H9 (cell line): ENCODE measurements around the gene AK8. TPM values are rescaled to one million over a fixed set of nuclear protein-coding genes. Genes with fewer than 3 reads are reported as not detected.

Experiments
- DNase-seq: peaks from one replicate; pipeline ENCODE4 v3.0.0-alpha.2; 2017
- H2AFZ ChIP-seq: one replicate; pipeline ENCODE4 v1.6.1; 2013; ENCODE audit warnings: mild to moderate bottlenecking, low read length, control low read depth, moderate library complexity
- H2AK5ac ChIP-seq: 2 replicates; pipeline ENCODE4 v1.6.1; 2013; ENCODE audit warnings: low read length, control low read depth, mixed read lengths; ENCODE audit not compliant: insufficient read length
- H2BK120ac ChIP-seq: one replicate; pipeline ENCODE4 v1.6.1; 2013; ENCODE audit warnings: low read depth, mild to moderate bottlenecking, low read length, control low read depth, inconsistent platforms; ENCODE audit not compliant: poor library complexity, severe bottlenecking
- H2BK12ac ChIP-seq: 2 replicates; pipeline ENCODE4 v1.6.1; 2013; ENCODE audit warnings: low read length, control low read depth, mixed read lengths, low read depth; ENCODE audit not compliant: insufficient read length
- H2BK15ac ChIP-seq: 2 replicates; pipeline ENCODE4 v1.6.1; 2013; ENCODE audit warnings: low read depth, low read length, control low read depth
- H2BK20ac ChIP-seq: one replicate; pipeline ENCODE4 v1.6.1; 2013; ENCODE audit warnings: low read depth, mild to moderate bottlenecking, low read length, control low read depth, inconsistent platforms; ENCODE audit not compliant: poor library complexity, severe bottlenecking
- H2BK5ac ChIP-seq: 2 replicates; pipeline ENCODE4 v1.6.1; 2013; ENCODE audit warnings: low read length, control low read depth, mixed read lengths; ENCODE audit not compliant: insufficient read length
- H3K14ac ChIP-seq: 2 replicates; pipeline ENCODE4 v1.6.1; 2013; ENCODE audit warnings: low read length, control low read depth; ENCODE audit not compliant: insufficient read depth
- H3K18ac ChIP-seq: 2 replicates; pipeline ENCODE4 v1.6.1; 2013; ENCODE audit warnings: low read depth, mild to moderate bottlenecking, mixed read lengths, low read length, control low read depth; ENCODE audit not compliant: insufficient read length
- H3K23ac ChIP-seq: 2 replicates; pipeline ENCODE4 v1.6.1; 2013; ENCODE audit warnings: low read length, control low read depth, mixed read lengths, low read depth; ENCODE audit not compliant: insufficient read length
- H3K23me2 ChIP-seq: 2 replicates; pipeline ENCODE4 v1.6.1; 2013; ENCODE audit warnings: low read depth, mild to moderate bottlenecking, mixed read lengths, low read length, control low read depth; ENCODE audit not compliant: insufficient read length, poor library complexity, severe bottlenecking
- H3K27ac ChIP-seq: 2 replicates; pipeline ENCODE4 v1.5.1; 2013; ENCODE audit warnings: low read length, control low read depth, mixed read lengths, low read depth; ENCODE audit not compliant: insufficient read length
- H3K27me3 ChIP-seq: 2 replicates; pipeline ENCODE4 v1.6.1; 2013; ENCODE audit warnings: low read length, control low read depth, inconsistent platforms; ENCODE audit not compliant: insufficient read depth
- H3K4ac ChIP-seq: 2 replicates; pipeline ENCODE4 v1.6.1; 2013; ENCODE audit warnings: low read depth, mild to moderate bottlenecking, control low read depth, inconsistent platforms, low read length, moderate library complexity
- H3K4me1 ChIP-seq: 2 replicates; pipeline ENCODE4 v1.6.1; 2013; ENCODE audit warnings: low read length, control low read depth, inconsistent platforms; ENCODE audit not compliant: insufficient read depth
- H3K4me2 ChIP-seq: 2 replicates; pipeline ENCODE4 v1.6.1; 2013; ENCODE audit warnings: low read length, control low read depth, mixed read lengths; ENCODE audit not compliant: insufficient read length, insufficient read depth
- H3K56ac ChIP-seq: 2 replicates; pipeline ENCODE4 v1.6.1; 2013; ENCODE audit warnings: low read depth, mild to moderate bottlenecking, mixed read lengths, low read length, control low read depth; ENCODE audit not compliant: insufficient read length
- H3K79me1 ChIP-seq: 2 replicates; pipeline ENCODE4 v1.6.1; 2013; ENCODE audit warnings: low read depth, mild to moderate bottlenecking, moderate library complexity, low read length, control low read depth, inconsistent platforms; ENCODE audit not compliant: insufficient read depth, poor library complexity, severe bottlenecking
- H3K79me2 ChIP-seq: 2 replicates; pipeline ENCODE4 v1.6.1; 2013; ENCODE audit warnings: low read length, control low read depth, inconsistent platforms; ENCODE audit not compliant: insufficient read depth
- H3K9ac ChIP-seq: 2 replicates; pipeline ENCODE4 v1.6.1; 2013; ENCODE audit warnings: low read length, control low read depth, mixed read lengths; ENCODE audit not compliant: insufficient read length; ENCODE audit errors: extremely low read depth
- H3K9me3 ChIP-seq: one replicate; pipeline ENCODE4 v1.6.1; 2013; ENCODE audit warnings: low read depth, low read length, inconsistent platforms; ENCODE audit not compliant: control insufficient read depth
- H3T11ph ChIP-seq: one replicate; pipeline ENCODE4 v1.6.1; 2013; ENCODE audit warnings: mild to moderate bottlenecking, low read length, control low read depth, inconsistent platforms
- H4K20me1 ChIP-seq: one replicate; pipeline ENCODE4 v1.6.1; 2013; ENCODE audit not compliant: control insufficient read depth, insufficient read length, insufficient read depth
- H4K5ac ChIP-seq: 2 replicates; pipeline ENCODE4 v1.6.1; 2013; ENCODE audit warnings: low read depth, mild to moderate bottlenecking, mixed read lengths, low read length, control low read depth; ENCODE audit not compliant: insufficient read length
- H4K8ac ChIP-seq: replicated peaks from 2 replicates; pipeline ENCODE4 v1.6.1; 2013; ENCODE audit warnings: low read length, control low read depth, mixed read lengths, low read depth; ENCODE audit not compliant: insufficient read length
- H4K91ac ChIP-seq: 2 replicates; pipeline ENCODE4 v1.6.1; 2013; ENCODE audit warnings: low read depth, mild to moderate bottlenecking, moderate library complexity, mixed read lengths, low read length, control low read depth; ENCODE audit not compliant: insufficient read length
- H3K27ac Mint-ChIP-seq, 3 experiments: 2 replicates in 2 of 3; 3 replicates in 1 of 3; pipeline ENCODE4 v1.8.0; 2020 to 2021; ENCODE audit warnings: mixed read lengths in 3 of 3, mild to moderate bottlenecking in 1 of 3, moderate library complexity in 1 of 3
- H3K27me3 Mint-ChIP-seq: 2 replicates; pipeline ENCODE4 v1.8.0; 2021; ENCODE audit warnings: low read depth, mild to moderate bottlenecking, moderate library complexity, mixed read lengths
- H3K36me3 Mint-ChIP-seq, 3 experiments: 2 replicates in 2 of 3; 3 replicates in 1 of 3; pipeline ENCODE4 v1.8.0; 2020 to 2021; ENCODE audit warnings: low read depth in 3 of 3, mixed read lengths in 3 of 3; ENCODE audit not compliant: insufficient read depth in 1 of 3
- H3K4me1 Mint-ChIP-seq, 2 experiments: 2 replicates each; pipeline ENCODE4 v1.8.0; 2020; ENCODE audit warnings: mixed read lengths in 2 of 2
- H3K4me3 Mint-ChIP-seq, 2 experiments: 2 replicates in 1 of 2; 3 replicates in 1 of 2; pipeline ENCODE4 v1.8.0; 2020 to 2021; ENCODE audit warnings: mild to moderate bottlenecking in 2 of 2, mixed read lengths in 2 of 2, moderate library complexity in 1 of 2
- H3K9me3 Mint-ChIP-seq, 2 experiments: 2 replicates in 1 of 2; 3 replicates in 1 of 2; pipeline ENCODE4 v1.8.0; 2020; ENCODE audit warnings: mild to moderate bottlenecking in 2 of 2, mixed read lengths in 2 of 2, moderate library complexity in 1 of 2
- CTCF ChIP-seq: fragments of 200-600 bp; sonication (generic); conservative IDR thresholded peaks from 3 replicates; pipeline ENCODE4 v1.8.0; 2021; ENCODE audit warnings: antibody characterized with exemption, mild to moderate bottlenecking
- WGBS: extraction: QIAGEN DNeasy Blood & Tissue Kit; methylation state at CpG from one replicate; pipeline ENCODE4 v1.1.7; 2013; ENCODE audit warnings: missing lambda C conversion rate, low lambda C conversion rate, mixed read lengths; ENCODE audit not compliant: insufficient read length; ENCODE audit errors: extremely low coverage; 5-methylcytosine and 5-hydroxymethylcytosine counted together
- total RNA-seq: library from RNA; stranded (reverse); gene quantifications from 2 replicates; pipeline ENCODE4 v1.2.1, GENCODE V29; 2021

AK8 gene
- total RNA-seq, 1 experiment from 2014 or later: 0.44 TPM

- H3K56ac ChIP-seq: no peak overlapping the region
- Mint-ChIP-seq H3K9me3 (peaks cover 5 to 9% of the 10 kb centered on the region in 2 experiments), H3K4me3 (no peak overlapping the region), H3K4me1 (no peaks in the 10 kb centered on the region), H3K27me3 (peaks cover 97% of the 10 kb centered on the region), H3K27ac (no peak overlapping the region; a peak in 1 of 7 replicates), H3K36me3 (no peaks in the 10 kb centered on the region; a peak in 2 of 7 replicates)
- no peaks in the 10 kb centered on the region for H4K20me1 ChIP-seq
- H3K23ac ChIP-seq: no peak overlapping the region
- no peak overlapping the region for H3K27ac ChIP-seq
- TF ChIP-seq CTCF: no peak
- no peak overlapping the region for H4K5ac ChIP-seq
- H3K23me2 ChIP-seq: no peaks in the 10 kb centered on the region
- H3K4me2 ChIP-seq: no peak overlapping the region
- H2BK12ac ChIP-seq: no peak overlapping the region
- no peaks in the 10 kb centered on the region for H3K79me2 ChIP-seq
- no CpG with 5 or more reads among the region's 16 CpGs for WGBS
- no peak overlapping the region for H2BK120ac ChIP-seq
- H3K14ac ChIP-seq: peak overlapping the region; percentile 32; the same call in 1 of the 2 replicates
- H3K79me1 ChIP-seq: no peaks in the 10 kb centered on the region
- H2BK5ac ChIP-seq: no peak overlapping the region
- H2BK20ac ChIP-seq: no peak overlapping the region
- H3K18ac ChIP-seq: no peak overlapping the region
- DNase-seq: no peak
- H3K4ac ChIP-seq: no peak overlapping the region
- no peak overlapping the region for H4K8ac ChIP-seq
- no peak overlapping the region for H2AFZ ChIP-seq
- no peak overlapping the region for H4K91ac ChIP-seq
- H3K9ac ChIP-seq: no peak overlapping the region
- H2AK5ac ChIP-seq: no peak overlapping the region
- H3K27me3 ChIP-seq: peaks cover 23% of the 10 kb centered on the region; the same call in 1 of the 2 replicates
- no peaks in the 10 kb centered on the region for H3K9me3 ChIP-seq
- H3T11ph ChIP-seq: no peak overlapping the region
- no peak overlapping the region for H2BK15ac ChIP-seq
- H3K4me1 ChIP-seq: no peaks in the 10 kb centered on the region
These were observed 84.2 kb downstream of the AK8 start for GRCh38 chr9:132793606-132794580.
